ENCODE results near the gene WNT7B.

The WNT7B gene

DNA sequence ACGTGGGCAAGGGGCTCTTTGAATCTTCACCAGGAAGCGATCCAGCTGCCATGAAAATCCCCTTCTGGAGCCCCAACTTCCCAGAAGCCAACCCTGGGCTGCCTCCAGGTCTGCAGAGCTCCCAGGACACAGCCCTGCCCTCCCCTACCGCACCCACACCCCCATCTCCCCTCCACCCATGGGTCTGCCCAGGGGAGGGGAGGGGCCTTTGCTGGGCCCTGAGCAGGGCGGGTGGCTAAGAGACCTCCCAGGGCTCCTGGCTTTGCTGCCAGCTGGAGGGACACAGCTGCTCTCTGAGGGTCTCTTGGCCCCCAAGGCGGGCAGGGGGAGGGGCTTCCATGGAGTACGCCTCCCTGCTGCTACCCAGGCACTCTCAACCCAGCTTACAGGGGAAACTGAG lies 64.1 kb downstream of the WNT7B start:
- Mint-ChIP-seq H3K27me3 (peaks cover 27 to 60% of the 10 kb centered on the region in 2 donors), H3K9me3 (peaks cover 4 to 7% of the 10 kb centered on the region in 2 donors), H3K36me3 (ENCODE audit: insufficient read depth) (peaks cover 2% of the 10 kb centered on the region), H3K4me3 (no peak overlapping the region), H3K27ac (no peak overlapping the region), H3K4me1 (ENCODE audit: low read depth in 2 of 2) (peaks cover 3 to 4% of the 10 kb centered on the region in 2 donors)
- ATAC-seq (replicated peaks): no peak
- no peak for DNase-seq

DNA sequence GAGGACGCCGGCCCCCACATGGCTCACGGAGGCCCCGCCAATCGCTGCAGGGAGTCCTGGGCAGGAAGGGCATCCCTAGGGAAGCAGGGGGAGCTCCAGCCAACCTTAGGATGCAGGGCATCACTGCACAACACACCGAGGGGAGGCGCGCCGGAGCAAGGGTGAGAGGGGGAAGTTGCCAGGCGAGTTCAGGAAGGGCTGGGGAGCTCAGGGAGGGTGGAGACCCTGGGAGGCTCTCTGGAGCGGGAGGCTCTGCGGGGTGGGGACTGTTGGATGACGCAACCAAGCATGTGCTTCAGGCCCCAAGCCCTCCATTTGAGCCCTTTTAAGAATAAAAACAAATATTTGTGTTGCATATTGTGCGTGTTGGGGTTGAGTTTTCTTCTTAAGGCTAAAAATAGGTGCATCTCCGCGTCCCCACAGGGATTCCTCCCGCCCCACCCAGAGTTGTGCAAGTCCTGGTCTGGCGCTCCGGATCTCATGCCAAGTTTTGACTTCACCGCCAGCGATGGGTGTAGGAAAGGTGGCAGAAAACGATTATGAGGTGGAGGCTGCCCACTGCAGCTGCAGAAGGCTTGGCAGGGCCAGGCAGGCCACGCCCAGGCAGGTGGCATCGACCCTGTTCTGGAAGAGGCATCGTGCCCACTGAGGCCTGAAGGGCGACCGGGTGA lies 65.2 kb downstream of the WNT7B start:
- H3K4me1 Mint-ChIP-seq (ENCODE audit: low read depth in 2 of 2): peaks cover 3 to 4% of the 10 kb centered on the region in 2 donors
- H3K4me3 Mint-ChIP-seq: no peak overlapping the region
- ATAC-seq (replicated peaks) (no peak), DNase-seq (no peak)
- peaks cover 2% of the 10 kb centered on the region for H3K36me3 Mint-ChIP-seq (ENCODE audit: insufficient read depth)
- peaks cover 4 to 7% of the 10 kb centered on the region in 2 donors for H3K9me3 Mint-ChIP-seq
- no peak overlapping the region for H3K27ac Mint-ChIP-seq
- H3K27me3 Mint-ChIP-seq: peaks cover 20 to 57% of the 10 kb centered on the region in 2 donors

DNA sequence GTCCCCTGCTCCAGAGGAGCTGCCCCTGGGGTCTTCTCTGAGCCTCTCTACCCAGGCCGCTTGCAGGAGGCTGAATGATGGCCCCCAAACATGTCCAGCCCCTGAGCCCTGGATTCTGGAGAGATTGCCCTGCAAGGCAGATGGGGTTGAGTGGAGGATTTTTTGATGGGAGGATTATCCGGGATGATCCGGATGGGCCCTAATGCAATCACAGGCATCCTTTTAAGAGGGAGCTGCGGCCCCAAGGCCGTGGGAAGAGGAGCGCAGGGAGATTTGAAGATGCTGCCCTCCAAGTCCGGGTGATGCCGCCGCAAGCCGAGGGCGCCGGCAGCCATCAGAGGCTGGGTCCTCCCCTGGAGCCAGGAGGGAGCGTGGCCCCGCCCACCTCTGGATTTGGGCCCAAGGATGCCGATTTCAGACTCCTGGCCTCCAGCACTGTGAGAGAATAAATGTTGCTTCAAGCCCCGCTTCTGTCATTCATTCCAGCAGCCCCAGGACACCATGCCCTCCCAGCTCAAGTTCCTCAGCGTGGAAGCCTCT lies 66.0 kb downstream of the WNT7B start:
- Mint-ChIP-seq H3K27ac (no peak overlapping the region), H3K4me1 (ENCODE audit: low read depth in 2 of 2) (peaks cover 3 to 4% of the 10 kb centered on the region in 2 donors), H3K9me3 (peaks cover 4 to 7% of the 10 kb centered on the region in 2 donors), H3K27me3 (peaks cover 20 to 61% of the 10 kb centered on the region in 2 donors), H3K4me3 (no peak overlapping the region), H3K36me3 (ENCODE audit: insufficient read depth) (peaks cover 2% of the 10 kb centered on the region)
- DNase-seq (no peak), ATAC-seq (replicated peaks) (no peak)

DNA sequence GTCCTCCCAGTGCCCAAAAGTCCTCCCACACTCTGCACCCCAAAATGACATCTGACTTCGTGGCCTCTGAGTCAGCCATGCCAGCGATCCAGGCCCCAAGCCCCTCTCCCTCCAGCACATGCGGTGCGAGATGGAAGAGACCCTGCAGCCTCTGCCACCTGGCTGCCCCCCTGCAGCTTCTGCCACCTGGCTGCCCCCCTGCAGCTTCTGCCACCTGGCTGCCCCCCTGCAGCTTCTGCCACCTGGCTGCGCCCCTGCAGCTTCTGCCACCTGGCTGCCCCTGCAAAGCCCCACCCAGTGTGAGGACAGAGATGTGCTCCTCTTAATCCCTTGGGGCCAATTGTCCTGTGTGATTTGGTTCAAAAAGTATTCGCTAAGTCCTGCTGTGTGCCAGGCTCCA lies 68.0 kb downstream of the WNT7B start:
- Mint-ChIP-seq H3K9me3 (peaks cover under 1 to 1% of the 10 kb centered on the region in 2 donors), H3K4me1 (ENCODE audit: low read depth in 2 of 2) (peaks cover 2 to 6% of the 10 kb centered on the region in 2 donors)

DNA sequence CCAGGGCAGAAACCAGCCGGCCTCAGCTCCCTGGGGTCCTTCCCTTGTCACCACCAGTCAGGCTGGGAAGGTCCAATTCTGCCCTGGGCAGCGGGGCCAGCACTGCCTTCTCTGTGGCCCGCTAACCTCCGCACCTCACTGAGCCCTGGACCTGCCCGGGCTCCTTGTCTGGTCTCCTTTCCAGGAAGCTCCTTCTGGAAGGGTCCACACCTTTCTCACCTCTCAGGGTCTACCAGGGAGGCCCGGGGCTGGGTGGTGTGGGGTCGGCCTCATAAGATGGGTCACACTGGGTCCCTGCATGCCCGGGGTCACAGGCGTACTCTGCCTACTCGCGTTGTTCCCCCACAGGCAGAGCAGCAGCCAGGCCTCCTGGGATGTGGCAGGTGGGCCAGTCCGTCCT lies 69.0 kb downstream of the WNT7B start:
- ATAC-seq (replicated peaks) (no peak), DNase-seq (no peak)
- peaks cover 19 to 63% of the 10 kb centered on the region in 2 donors for H3K27me3 Mint-ChIP-seq
- H3K27ac Mint-ChIP-seq: no peak overlapping the region
- H3K4me3 Mint-ChIP-seq: no peak overlapping the region
- no peaks in the 10 kb centered on the region for H3K9me3 Mint-ChIP-seq
- H3K4me1 Mint-ChIP-seq (ENCODE audit: low read depth in 2 of 2): peaks cover 0 to 5% of the 10 kb centered on the region in 2 donors
- H3K36me3 Mint-ChIP-seq (ENCODE audit: insufficient read depth): no peaks in the 10 kb centered on the region

More for the DNA sequence above, 68.0 kb downstream of the WNT7B start:
- Mint-ChIP-seq H3K27ac (no peak overlapping the region), H3K36me3 (ENCODE audit: insufficient read depth) (peaks cover 2% of the 10 kb centered on the region), H3K27me3 (peaks cover 25 to 67% of the 10 kb centered on the region in 2 donors), H3K4me3 (no peak overlapping the region)
- ATAC-seq (replicated peaks) (no peak), DNase-seq (no peak)

DNA sequence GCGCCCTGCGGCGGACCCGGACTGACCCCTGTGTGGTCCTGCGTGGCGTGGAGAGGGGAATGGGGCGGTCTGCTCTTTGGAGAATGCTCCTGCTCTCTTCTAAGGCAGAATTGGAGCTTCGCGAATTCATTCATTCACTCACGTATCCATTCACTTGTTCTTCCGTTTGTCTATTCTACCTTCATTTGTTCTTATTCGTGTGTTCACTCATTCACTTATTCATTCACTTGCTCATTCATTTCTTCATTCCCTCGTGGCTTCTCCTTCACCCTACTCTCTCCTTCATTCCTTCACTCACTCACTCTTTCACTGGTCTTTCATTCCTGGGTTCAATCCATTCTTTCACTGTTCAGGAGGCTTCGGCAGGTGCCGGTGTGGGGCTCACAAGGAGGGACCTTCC lies 69.6 kb downstream of the WNT7B start:
- Mint-ChIP-seq H3K4me1 (ENCODE audit: low read depth in 2 of 2) (peaks cover 0 to 5% of the 10 kb centered on the region in 2 donors), H3K27me3 (peaks cover 15 to 64% of the 10 kb centered on the region in 2 donors), H3K9me3 (no peaks in the 10 kb centered on the region), H3K27ac (no peak overlapping the region), H3K4me3 (no peak overlapping the region), H3K36me3 (ENCODE audit: insufficient read depth) (no peaks in the 10 kb centered on the region)
- no peak for ATAC-seq (replicated peaks)
- no peak for DNase-seq

DNA sequence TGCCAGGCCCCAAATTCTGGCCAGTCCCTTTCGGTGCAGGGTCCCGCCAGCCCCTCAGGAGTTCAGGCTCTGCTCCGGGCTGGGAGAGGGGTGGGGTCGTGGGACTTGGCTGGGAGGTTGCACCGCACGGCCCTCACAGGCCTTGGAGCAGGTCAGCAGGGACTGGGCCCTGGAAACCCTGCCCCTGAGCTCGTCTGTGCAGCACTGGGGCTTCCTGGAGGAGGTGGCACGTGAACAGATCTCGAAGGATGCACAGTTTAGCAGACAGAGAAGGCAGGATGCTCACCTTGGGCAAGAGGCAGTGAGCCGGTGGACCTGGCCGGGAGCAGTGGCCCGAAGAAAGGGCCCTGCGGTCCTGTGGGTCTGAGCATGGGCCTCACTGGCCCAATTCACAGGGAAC lies 70.0 kb downstream of the WNT7B start:
- DNase-seq (no peak), ATAC-seq (replicated peaks) (no peak)
- no peak overlapping the region for H3K27ac Mint-ChIP-seq
- no peaks in the 10 kb centered on the region for H3K9me3 Mint-ChIP-seq
- peaks cover 11 to 64% of the 10 kb centered on the region in 2 donors for H3K27me3 Mint-ChIP-seq
- no peak overlapping the region for H3K4me3 Mint-ChIP-seq
- peaks cover 0 to 5% of the 10 kb centered on the region in 2 donors for H3K4me1 Mint-ChIP-seq (ENCODE audit: low read depth in 2 of 2)
- no peaks in the 10 kb centered on the region for H3K36me3 Mint-ChIP-seq (ENCODE audit: insufficient read depth)

DNA sequence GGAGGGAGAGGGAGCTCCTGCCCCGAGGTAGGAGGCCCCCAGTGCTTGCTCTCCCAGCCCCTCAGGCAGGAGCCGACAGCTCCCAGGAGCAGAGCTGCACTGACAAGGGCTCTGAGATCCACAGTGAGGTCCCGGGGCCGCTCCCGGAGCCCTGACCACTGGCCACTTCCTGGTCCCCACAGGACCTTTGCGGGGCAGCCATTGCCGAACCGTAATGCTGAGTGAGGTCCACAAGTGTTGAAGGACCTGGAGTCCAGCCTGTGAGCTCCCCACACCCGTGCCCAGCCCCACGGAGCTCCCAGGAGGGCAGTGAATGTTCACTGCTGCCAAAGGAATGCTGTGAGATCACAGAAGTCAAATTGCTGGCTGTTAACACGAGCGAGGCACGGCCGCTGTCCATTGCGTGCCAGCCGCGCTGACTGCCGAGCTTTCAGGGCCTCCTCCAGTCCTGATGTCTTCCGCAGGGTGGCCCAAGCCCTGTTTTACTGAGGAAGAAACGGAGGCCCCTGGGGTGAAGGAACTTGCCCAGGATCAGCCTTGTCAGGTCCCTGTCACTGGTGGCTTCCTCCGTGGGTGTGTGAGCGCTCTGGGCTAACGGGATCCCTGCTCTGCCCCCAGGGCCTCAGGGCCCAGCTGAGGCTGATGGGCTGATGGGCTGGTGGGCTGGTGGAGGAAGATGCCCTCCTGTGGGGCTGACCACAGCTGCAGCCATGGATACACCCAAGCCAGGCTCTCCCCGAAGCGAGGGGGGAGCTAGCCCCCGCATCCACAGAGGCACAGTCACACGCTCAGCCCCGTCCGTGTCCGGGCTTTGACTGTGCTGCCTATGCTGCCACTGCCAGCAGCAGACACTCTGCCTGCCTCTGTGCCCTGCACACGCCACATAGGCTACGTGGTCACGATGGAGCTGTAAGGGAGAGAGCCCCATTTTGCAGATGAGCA lies 70.8 kb downstream of the WNT7B start:
- peaks cover 0 to 5% of the 10 kb centered on the region in 2 donors for H3K4me1 Mint-ChIP-seq (ENCODE audit: low read depth in 2 of 2)
- DNase-seq (no peak), ATAC-seq (replicated peaks) (no peak)
- H3K27ac Mint-ChIP-seq: no peak overlapping the region
- peaks cover 8 to 56% of the 10 kb centered on the region in 2 donors for H3K27me3 Mint-ChIP-seq
- H3K4me3 Mint-ChIP-seq: no peak overlapping the region
- H3K36me3 Mint-ChIP-seq (ENCODE audit: insufficient read depth): no peaks in the 10 kb centered on the region
- H3K9me3 Mint-ChIP-seq: no peaks in the 10 kb centered on the region

DNA sequence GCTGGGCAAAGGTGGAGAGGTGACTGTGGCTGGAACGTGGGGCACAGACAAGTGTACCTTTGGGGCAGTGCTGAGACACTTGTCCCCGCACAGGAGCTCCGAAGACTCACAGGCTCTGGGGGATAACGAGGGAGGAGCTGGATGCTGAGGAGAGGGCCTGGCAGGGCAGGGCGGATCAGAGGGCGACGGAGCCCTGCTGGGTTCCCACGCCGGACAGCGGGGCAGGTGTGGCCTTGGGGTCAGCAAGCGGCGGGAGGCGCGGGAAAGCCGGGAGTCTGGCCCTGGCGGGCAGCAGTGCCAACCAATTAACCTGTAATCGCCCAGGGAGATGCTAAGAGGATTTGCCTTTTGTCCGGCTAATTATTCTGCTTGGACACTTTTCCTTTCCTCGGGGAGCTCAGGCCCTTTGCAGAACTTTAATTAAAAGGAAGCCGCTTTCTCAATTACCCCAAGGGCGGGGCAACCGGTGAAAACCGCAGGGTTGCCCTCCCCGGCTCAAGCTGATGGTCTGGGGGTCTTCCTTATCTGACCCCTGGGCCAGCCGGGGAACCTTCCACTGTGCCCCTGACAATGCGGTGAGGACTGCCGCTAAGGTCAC lies 71.5 kb downstream of the WNT7B start:
- Mint-ChIP-seq H3K9me3 (no peaks in the 10 kb centered on the region), H3K4me3 (no peak overlapping the region), H3K4me1 (ENCODE audit: low read depth in 2 of 2) (peaks cover 0 to 5% of the 10 kb centered on the region in 2 donors), H3K36me3 (ENCODE audit: insufficient read depth) (no peaks in the 10 kb centered on the region), H3K27ac (no peak overlapping the region), H3K27me3 (peaks cover 8 to 48% of the 10 kb centered on the region in 2 donors)
- DNase-seq: no peak
- ATAC-seq (replicated peaks): no peak

DNA sequence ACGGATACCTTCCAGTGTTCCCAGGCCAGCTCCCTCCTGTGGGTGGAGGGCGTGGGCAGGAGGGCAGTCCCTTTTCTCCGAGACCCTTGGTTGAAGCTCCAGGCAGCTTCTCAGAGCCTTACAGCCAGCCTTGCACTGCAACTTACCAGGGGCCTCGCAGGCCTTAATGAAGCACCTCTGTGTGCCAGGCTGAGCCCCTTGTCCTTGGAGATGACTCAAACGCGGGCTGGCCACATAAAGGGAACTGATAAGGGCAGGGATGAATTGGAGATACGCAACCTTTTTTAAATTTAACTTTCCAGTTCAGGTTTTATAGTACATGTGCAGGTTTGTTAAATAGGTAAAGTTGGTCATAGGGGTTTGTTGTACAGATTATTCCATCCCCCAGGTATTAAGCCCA lies 72.7 kb downstream of the WNT7B start:
- Mint-ChIP-seq H3K4me1 (ENCODE audit: low read depth in 2 of 2) (peaks cover 0 to 5% of the 10 kb centered on the region in 2 donors), H3K4me3 (no peak overlapping the region), H3K27ac (no peak overlapping the region), H3K9me3 (no peaks in the 10 kb centered on the region), H3K36me3 (ENCODE audit: insufficient read depth) (no peaks in the 10 kb centered on the region), H3K27me3 (peaks cover 13 to 53% of the 10 kb centered on the region in 2 donors)
- DNase-seq: no peak
- ATAC-seq (replicated peaks): no peak

DNA sequence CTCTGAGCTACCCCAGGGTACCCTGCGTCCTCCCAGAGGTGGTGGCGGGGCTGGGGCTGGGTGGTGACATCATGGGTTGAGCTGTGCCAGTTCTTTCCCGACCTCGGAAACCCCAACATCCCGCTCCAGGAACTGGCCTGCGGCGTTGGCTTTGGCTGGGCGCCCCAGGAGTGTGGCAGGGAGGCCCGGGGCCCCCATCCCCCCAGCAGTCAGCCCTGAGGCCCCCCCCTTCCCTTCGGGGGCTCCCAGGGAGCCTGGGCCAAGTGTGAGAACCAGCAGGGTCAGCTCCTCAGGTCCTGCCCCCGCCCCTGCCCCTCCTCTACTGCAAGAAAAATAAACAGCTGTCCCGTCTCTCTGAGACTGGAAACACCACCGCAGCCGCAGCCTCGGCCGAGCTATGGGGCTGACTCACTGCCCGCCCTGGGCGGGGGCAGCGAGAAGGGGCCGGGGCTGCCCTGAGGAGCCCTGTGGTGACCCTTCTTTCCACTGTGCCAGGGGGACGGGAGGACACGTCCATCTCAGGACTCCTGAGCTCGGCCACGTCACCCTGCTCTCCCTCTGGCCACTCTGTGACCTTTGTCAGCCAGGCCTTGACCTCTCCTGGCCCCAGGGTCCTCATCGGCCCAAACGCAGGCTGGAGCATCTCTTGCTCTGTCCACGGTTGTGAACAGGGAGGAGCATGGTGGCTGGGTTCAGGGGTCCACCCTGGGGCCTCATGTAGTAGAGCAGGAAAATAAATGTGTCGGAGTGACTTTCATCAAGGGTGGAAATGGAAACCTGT lies 73.4 kb downstream of the WNT7B start:
- Mint-ChIP-seq H3K4me1 (ENCODE audit: low read depth in 2 of 2) (peaks cover 0 to 5% of the 10 kb centered on the region in 2 donors), H3K4me3 (no peak overlapping the region), H3K36me3 (ENCODE audit: insufficient read depth) (no peaks in the 10 kb centered on the region), H3K27me3 (peaks cover 13 to 53% of the 10 kb centered on the region in 2 donors), H3K27ac (no peak overlapping the region), H3K9me3 (no peaks in the 10 kb centered on the region)
- no peak for DNase-seq
- ATAC-seq (replicated peaks): no peak

DNA sequence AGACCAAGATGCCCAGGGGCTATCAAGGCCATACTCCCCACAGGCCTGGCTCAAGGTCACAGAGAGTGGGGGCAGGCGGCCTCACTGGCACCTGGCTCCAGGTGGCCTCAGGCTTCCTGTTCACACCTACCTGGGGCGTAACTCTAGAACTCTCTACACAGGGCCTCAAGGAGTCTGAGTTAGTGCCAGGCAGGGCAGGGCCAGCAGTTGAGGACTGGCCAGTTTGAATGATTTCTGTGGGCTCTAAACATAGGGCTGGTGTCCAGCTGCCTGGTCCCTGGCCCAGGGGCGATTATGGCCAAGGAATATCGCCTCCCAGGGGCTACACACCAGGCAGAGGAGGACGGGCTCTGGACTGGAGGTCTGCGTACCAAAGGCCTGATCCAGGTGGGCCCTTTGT lies 79.2 kb downstream of the WNT7B start:
- Mint-ChIP-seq H3K4me3 (no peak overlapping the region), H3K27ac (no peak overlapping the region), H3K4me1 (ENCODE audit: low read depth in 2 of 2) (no peaks in the 10 kb centered on the region), H3K27me3 (peaks cover 6 to 55% of the 10 kb centered on the region in 2 donors), H3K9me3 (no peaks in the 10 kb centered on the region), H3K36me3 (ENCODE audit: insufficient read depth) (no peaks in the 10 kb centered on the region)
- ATAC-seq (replicated peaks): no peak
- DNase-seq: no peak
